NOMO-1 treated with DMSO at 0.1 percent for 48 hours (cell line): Measurements from ENCODE around the gene FNDC7.
A peak's percentile ranks its signal among the peaks of the same experiment; 100 is the strongest.
"Not testable (repeated sequence)": the region's sequence is repeated elsewhere in the genome, so short reads cannot be mapped to it uniquely, and the experiment has no call there.

Source experiments
- DNase-seq: peaks from one replicate; lab custom pipeline; 2025; ENCODE audit not compliant: unreplicated experiment; lab: John Stamatoyannopoulos, UW

Gene FNDC7

DNA sequence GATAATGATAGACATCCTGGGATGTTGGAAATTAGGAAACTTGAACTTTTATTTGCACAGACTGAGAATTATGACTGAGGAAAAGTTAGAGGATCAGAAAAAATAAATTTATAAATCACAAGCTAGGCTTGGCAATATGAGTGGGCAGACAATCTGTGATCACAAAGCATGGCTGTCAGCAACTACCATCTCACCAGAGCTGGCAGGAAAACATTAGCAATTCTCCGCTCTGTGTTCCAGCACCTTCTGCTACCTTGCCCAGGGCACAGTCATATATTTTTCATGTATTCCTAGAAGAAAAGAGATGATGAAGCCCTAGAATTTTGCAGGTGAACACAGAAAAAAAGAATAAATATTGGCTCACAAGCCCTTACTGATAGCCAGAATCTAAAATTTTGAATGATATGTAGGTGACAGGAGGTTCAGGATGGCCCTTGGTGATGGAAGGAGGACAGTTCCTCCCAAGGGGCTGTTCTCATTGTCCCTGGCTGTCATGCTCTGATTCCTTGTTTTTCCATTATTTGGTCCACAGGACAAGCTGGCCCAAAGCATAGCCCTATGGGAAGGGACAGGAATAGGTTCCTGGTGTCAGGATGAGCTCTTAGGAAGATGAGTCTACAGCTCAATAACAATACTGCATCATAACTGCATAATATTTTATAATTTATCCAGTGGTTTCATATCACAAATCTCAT lies 21.6 kb downstream of the FNDC7 start:
- no peak for DNase-seq

DNA sequence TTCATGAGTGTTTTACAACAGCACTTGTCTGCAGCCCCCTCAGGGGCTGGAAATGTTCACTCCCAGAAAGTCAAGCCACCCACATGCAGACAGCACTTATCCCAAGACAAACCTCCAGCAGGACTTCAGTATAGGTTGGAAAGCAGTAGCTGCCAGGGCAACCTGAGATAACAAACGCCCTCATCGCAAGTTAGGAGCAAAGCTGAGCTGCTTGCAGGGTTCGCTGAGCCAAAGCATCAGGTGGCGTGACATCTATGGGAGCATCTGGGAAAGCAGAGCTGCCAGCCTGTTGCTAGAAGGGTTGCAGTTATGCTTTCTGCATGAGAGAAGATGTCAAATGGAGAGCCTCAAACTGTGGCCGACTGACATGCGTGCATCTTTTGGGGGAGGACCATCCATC lies 29.5 kb downstream of the FNDC7 start:
- DNase-seq = no peak

GRCh38 chr1:108745980-108746381 lies 33.3 kb downstream of the FNDC7 start:
- no peak for DNase-seq

DNA sequence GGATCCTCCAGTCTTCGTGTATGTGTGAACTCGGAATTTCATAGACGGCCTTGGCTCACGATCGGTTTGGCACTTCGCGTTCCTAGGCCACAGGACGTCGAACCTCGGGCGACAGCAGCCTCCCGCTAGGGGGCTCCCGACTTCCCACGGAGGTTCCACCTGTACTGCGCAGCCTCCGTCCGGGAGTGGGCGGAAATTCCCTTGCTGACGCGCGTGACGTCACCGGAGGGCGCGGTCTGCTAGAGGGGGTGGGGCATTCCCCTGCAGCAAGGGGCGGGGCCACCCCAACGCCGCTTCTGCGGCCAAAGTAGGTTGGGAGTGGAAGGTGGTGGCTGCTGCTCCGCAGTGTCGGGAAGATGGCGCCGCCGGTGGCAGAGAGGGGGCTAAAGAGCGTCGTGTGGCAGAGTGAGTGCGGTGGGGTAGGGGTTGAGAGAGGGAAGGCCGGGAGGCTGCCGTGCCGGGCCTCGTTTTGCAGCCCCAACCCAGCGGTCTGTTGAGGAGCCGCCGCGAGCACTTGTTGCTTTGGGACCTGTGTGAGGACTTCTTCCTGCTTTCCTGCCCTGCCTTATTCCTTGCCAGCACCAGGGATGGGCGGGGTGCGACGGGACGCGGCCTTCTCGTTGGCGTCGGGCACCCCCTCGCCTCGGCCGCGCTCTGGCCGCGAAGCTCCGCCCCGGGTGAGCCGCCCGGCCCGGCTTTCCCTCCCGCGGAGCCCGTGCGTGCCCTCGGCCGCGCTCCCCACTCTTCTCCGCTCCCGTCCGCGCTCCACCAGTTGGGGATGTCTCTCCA lies 33.9 kb downstream of the FNDC7 start, which contains the start of gene STXBP3:
TSS of gene STXBP3 (plus strand) at position 293 of the 789 bp plus-strand sequence. CDS start at position 357, 64 bp downstream.
- peak; percentile 90 for DNase-seq

DNA sequence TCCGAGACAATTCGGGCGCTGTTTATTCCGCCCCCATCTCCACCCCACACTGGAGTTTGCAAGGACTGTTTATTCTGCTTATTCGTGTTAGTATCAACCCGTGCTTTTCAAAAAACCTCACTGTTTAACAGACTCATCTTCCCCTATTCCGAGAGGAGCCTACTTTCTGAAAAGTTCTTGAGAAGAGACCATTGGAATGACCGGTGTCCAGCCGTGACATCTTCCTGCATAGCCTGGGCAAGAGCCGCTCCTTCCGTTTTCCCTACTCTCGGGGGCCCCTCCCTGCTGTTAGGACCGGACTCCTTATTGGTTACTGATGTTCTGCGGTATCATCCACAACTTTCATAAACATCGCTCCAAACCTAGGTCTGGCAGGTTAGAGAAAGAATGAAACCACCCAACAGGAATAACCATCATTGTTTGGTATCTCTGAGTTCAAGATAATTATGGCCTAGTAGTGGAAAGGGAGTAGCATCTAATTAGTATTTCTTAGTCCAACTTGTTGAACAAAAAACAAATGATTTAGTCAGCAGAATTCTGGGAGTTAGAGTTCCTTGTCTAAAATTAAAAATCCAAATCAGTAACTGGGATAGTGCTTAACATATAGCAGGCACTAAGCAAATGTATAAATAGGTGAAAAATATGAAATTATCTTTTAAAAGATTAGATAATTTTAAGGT lies 34.6 kb downstream of the FNDC7 start:
- DNase-seq = peak; percentile 67

GRCh38 chr1:108747898-108748297 lies 35.2 kb downstream of the FNDC7 start:
- peak; percentile 84 for DNase-seq

GRCh38 chr1:108749081-108749480 lies 36.4 kb downstream of the FNDC7 start:
- DNase-seq = no peak

- no peak for DNase-seq
These were observed 37.9 kb downstream of the FNDC7 start for GRCh38 chr1:108750476-108751181.

DNA sequence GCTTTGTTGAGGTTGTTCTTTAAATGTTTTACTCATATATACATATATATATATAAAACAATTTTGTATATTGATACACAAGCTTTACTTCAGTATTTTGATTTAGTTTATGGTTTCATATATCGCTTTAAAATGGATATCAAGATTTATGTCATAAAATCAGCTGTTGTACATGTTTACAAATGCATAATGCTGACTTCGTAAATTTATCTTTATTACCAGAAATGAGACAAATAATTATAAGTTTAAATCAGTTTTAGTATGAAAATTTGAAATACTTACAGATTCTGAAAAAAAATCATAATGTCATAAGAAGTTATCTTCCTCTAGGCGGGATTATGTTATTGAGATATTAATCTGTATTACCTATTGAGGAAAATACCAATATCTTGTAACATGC lies 40.7 kb downstream of the FNDC7 start:
- DNase-seq = no peak

DNA sequence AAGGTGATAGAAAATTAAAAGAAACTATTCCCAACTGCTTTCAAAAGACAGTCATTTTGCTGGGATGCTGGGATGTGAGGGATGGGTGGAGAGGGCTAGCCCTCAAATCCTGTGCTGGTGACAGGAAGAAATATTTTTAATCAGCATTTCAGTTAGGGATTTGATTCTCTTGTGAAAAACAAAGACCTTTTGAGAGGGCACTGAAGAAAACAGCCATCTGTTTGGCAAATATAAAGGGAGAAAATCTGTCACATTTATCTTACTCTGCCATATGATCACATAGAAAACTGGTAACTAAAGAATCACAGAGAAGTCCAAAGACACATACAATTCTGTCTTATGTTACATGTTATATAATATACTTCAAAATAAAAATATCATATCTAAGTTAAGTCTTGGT lies 46.1 kb downstream of the FNDC7 start:
- no peak for DNase-seq

DNA sequence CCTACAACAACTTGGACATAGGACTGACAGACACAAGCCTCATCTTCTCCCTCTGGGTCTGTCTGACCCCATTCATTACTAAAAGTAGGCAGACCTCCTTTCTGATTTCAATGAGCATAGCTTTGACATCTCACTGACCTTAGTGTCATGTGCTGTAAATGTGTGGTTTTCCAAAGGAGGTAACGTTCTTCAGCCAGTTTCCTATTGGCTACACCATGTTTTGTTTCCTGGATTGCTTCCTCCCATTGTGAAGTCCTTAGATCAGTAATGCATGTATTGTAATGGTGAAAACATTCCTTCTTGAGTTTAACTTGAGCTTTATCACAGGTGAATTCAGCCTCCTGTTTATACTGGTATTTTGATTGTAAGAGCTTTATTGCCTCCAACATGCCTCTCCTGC lies 54.4 kb downstream of the FNDC7 start:
- no peak for DNase-seq

DNA sequence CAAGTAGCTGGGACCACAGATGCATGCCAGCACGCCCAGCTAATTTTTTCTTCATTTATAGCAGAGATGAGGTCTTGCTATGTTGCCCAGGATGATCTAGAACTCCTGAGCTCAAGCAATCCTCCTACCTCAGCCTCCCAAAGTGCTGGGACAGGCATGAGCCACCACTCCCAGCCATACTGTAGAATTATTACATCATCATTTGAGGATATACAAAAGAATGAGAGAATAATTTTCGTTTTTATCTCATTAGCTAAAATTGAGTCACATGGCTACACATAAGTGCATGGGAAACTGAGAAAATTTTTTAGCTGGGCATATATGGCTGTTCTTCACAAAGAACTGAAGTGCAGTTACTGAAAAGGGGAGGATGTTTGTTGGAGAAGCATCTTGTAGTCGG lies 55.0 kb downstream of the FNDC7 start:
- DNase-seq = no peak

GRCh38 chr1:108777839-108778238 lies 65.1 kb downstream of the FNDC7 start:
- no peak for DNase-seq

- DNase-seq = no peak
These were observed 66.7 kb downstream of the FNDC7 start for GRCh38 chr1:108779455-108779854.

DNA sequence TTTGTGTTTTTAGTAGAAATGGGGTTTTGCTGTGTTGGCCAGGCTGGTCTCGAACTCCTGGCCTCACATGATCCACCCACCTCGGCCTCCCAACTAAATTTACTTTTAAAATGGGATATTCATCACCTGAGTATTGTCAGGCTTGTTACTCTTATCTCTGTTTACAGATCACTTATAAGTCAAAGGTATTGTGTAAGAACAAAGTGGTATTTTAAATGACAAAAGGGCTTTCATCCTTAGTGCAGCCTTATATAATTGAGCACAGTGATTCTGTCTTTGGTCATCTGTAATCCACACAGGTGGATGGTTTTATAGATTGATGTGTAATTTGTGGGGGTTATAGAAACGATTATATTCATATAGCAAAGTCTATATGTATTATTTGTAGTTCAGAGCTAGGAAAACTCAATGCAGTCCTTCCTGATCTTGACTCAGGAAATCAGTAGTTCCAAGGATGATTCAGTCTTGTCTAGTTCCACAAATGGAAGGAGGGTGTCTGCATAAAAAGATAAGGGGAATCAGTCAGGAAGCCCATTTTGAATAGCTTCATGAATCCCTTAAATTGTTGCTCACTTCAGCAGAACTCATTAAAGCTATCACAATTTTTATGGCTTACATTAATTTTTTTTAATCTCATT lies 68.3 kb downstream of the FNDC7 start:
- DNase-seq = no peak

- DNase-seq = not testable (repeated sequence)
These were observed 68.9 kb downstream of the FNDC7 start for GRCh38 chr1:108781575-108781944.

DNA sequence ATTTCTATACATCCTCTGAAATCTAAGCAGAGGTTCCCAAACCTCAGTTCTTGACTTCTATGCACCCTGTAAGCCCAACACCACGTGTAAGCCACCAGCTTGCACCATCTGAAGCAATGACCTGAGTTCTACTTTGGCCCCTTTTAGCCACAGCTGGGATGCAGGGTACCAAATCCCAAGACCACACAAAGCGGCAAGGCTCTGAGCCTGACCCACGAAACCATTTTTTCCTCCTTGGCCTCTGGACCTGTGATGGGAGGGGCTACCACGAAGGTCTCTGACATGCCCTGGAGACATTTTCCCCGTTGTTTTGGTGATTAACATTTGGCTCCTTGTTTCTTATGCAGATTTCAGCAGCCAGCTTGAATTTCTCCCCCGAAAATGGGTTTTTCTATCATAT lies 72.6 kb downstream of the FNDC7 start:
- DNase-seq = no peak

- DNase-seq = no peak
These were observed 73.2 kb downstream of the FNDC7 start for GRCh38 chr1:108785880-108786279.

GRCh38 chr1:108791790-108792189 lies 79.1 kb downstream of the FNDC7 start:
- no peak for DNase-seq
